Astrocyte (in vitro differentiated cells and primary cell): ENCODE data around the gene COL26A1.

Source experiments
- CTCF ChIP-seq: IDR thresholded peaks from 2 replicates; pipeline ENCODE4 v1.5.1; 2011; ENCODE audit warnings: low read depth, mild to moderate bottlenecking, inconsistent platforms, low read length, moderate library complexity; ENCODE audit not compliant: insufficient read depth
- EZH2 ChIP-seq: IDR thresholded peaks from 2 replicates; pipeline ENCODE4 v1.6.1; 2012; ENCODE audit warnings: mild to moderate bottlenecking, low read length, inconsistent platforms; ENCODE audit not compliant: insufficient read depth

- TF ChIP-seq EZH2 (no peak), CTCF (no peak)
These were observed 15.2 kb upstream of the COL26A1 start for GRCh38 chr7:101347477-101347876.
